ENCODE results near the gene GHDC. TPM values are rescaled to one million over a fixed set of nuclear protein-coding genes. Genes with fewer than 3 reads are reported as not detected.

The GHDC gene
- total and polyA plus RNA-seq, 2 of the 8 experiments (the other 6 are each of a cell fraction or from before 2014, with no cell fraction given): 7.4 to 8.1 TPM

DNA sequence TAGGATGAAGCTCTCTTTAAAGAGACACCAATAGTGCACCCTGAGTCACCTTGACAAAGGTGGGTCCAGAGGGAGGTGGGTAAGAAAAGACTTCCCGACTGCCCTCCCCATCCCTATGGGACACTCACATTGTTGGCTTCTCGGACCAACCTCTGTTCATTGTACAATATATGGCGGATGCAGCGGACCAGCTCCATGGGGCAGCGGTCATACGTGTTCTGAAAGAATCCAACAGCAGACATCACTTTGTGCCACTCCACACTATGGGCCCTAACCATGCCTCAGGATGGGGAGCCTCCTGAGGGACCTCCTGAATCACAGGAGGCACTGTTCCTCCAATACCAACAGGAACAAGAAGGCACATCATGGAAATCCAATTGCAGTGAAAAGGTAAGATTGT is 30.4 kb upstream of the GHDC start:
- H2BK120ac ChIP-seq (replicated peaks; ENCODE audit: low read depth, low read length): no peak overlapping the region
- H3K79me2 ChIP-seq (ENCODE audit: control insufficient read depth in 1 of 2, insufficient read depth in 2 of 2, low read length in 2 of 2): no peaks in the 10 kb centered on the region
- no peak overlapping the region for H2BK20ac ChIP-seq (ENCODE audit: low read length)
- H3K4me2 ChIP-seq (ENCODE audit: insufficient read depth in 1 of 2, low read depth in 2 of 2, low read length in 2 of 2): no peak overlapping the region
- no peak overlapping the region for H4K5ac ChIP-seq (ENCODE audit: insufficient read length, low read depth, low read length)
- ChIA-PET CTCF (ENCODE audit: partially characterized antibody) (interaction anchor here (0.7 to 4.5 kb wide), 5 partner anchors 11 to 179 kb away, joined by 3 to 53 read pairs (median 13); no protein-coding TSS in a partner anchor), POLR2A (ENCODE audit: partially characterized antibody) (no interaction called here)
- no peak overlapping the region for H3K4me3 ChIP-seq (ENCODE audit: extremely low read depth in 1 of 4, insufficient read depth in 2 of 4, low read depth in 3 of 4, low read length in 4 of 4)
- FAIRE-seq (no peak), DNase-seq (ENCODE audit: low read depth in 1 of 2, low spot score in 2 of 2) (no peak)
- H3K56ac ChIP-seq (replicated peaks; ENCODE audit: insufficient read length, low read depth, low read length): no peak overlapping the region
- no peak overlapping the region for H2AK5ac ChIP-seq (ENCODE audit: low read depth, low read length)
- no peak overlapping the region for H3K14ac ChIP-seq (ENCODE audit: insufficient read length)
- peaks cover 3 to 17% (median 8%) of the 10 kb centered on the region in 4 experiments; a peak in 7 of 8 replicates for H3K36me3 ChIP-seq (ENCODE audit: control insufficient read depth in 2 of 4, insufficient read depth in 4 of 4, low read length in 3 of 4)
- H4K8ac ChIP-seq (ENCODE audit: extremely low read depth, insufficient read depth, low read length): no peak overlapping the region
- no peak overlapping the region for H3K9ac ChIP-seq (replicated peaks in 1 of 4; ENCODE audit: extremely low read depth in 1 of 4, low read depth in 3 of 4, low read length in 3 of 4)
- peaks cover 0 to 4% of the 10 kb centered on the region in 2 experiments for H4K20me1 ChIP-seq (replicated peaks in 1 of 2; ENCODE audit: control insufficient read depth in 1 of 2, insufficient read depth in 2 of 2, low read length in 2 of 2)
- no peaks in the 10 kb centered on the region for H3K27me3 ChIP-seq (replicated peaks in 1 of 4; ENCODE audit: control insufficient read depth in 3 of 4, extremely low read depth in 1 of 4, insufficient read depth in 3 of 4, low read length in 3 of 4)
- no peak overlapping the region for H2BK12ac ChIP-seq (ENCODE audit: low read depth, low read length)
- H4K91ac ChIP-seq (replicated peaks; ENCODE audit: insufficient read length, low read length): no peak overlapping the region
- 94% methylated on average over 6 of the region's 6 CpGs; no CpG with 5 or more reads in 1 of the 2 experiments for WGBS, 2 experiments (ENCODE audit: extremely low coverage in 1 of 2, insufficient coverage in 1 of 2, insufficient read length in 1 of 2, insufficient replicate concordance in 2 of 2, low coverage in 1 of 2, low lambda C conversion rate in 2 of 2, missing lambda C conversion rate in 1 of 2)
- TF ChIP-seq, protein P1, sequence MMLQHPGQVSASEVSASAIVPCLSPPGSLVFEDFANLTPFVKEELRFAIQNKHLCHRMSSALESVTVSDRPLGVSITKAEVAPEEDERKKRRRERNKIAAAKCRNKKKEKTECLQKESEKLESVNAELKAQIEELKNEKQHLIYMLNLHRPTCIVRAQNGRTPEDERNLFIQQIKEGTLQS (IDR thresholded peaks at IDR 0.05; ENCODE audit: insufficient read depth, low read depth, low read length): no peak
- TF ChIP-seq SAP30 (IDR thresholded peaks at IDR 0.05; ENCODE audit: insufficient read depth, insufficient replicate concordance, low read length): no peak
- no peak overlapping the region for H2AFZ ChIP-seq (ENCODE audit: low read length)
- H3K27ac ChIP-seq (ENCODE audit: low read depth, low read length): no peak overlapping the region
- no peaks in the 10 kb centered on the region; the same call in 1 of the 2 replicates for H3K79me1 ChIP-seq (ENCODE audit: low read depth, low read length)
- H3K9me3 ChIP-seq (ENCODE audit: insufficient read depth in 2 of 2, low read depth in 1 of 2, low read length in 1 of 2): no peaks in the 10 kb centered on the region
- no peak overlapping the region for H2BK5ac ChIP-seq (ENCODE audit: low read depth, low read length)
- H3K23ac ChIP-seq (ENCODE audit: insufficient read length): no peak overlapping the region
- H3K18ac ChIP-seq (ENCODE audit: extremely low read depth, low read length): no peak overlapping the region
- no peak overlapping the region for H3K4ac ChIP-seq (replicated peaks; ENCODE audit: insufficient read length, low read depth, low read length)
- H3K4me1 ChIP-seq (replicated peaks in 1 of 4; ENCODE audit: control insufficient read depth in 3 of 4, insufficient read depth in 4 of 4, low read length in 3 of 4): no peaks in the 10 kb centered on the region
- H2BK15ac ChIP-seq (ENCODE audit: low read length): no peak overlapping the region
- H3K23me2 ChIP-seq (ENCODE audit: low read depth, low read length): peaks cover 4% of the 10 kb centered on the region; the same call in 1 of the 2 replicates
